ENCODE results near the gene ABCC8.

Gene ABCC8

DNA sequence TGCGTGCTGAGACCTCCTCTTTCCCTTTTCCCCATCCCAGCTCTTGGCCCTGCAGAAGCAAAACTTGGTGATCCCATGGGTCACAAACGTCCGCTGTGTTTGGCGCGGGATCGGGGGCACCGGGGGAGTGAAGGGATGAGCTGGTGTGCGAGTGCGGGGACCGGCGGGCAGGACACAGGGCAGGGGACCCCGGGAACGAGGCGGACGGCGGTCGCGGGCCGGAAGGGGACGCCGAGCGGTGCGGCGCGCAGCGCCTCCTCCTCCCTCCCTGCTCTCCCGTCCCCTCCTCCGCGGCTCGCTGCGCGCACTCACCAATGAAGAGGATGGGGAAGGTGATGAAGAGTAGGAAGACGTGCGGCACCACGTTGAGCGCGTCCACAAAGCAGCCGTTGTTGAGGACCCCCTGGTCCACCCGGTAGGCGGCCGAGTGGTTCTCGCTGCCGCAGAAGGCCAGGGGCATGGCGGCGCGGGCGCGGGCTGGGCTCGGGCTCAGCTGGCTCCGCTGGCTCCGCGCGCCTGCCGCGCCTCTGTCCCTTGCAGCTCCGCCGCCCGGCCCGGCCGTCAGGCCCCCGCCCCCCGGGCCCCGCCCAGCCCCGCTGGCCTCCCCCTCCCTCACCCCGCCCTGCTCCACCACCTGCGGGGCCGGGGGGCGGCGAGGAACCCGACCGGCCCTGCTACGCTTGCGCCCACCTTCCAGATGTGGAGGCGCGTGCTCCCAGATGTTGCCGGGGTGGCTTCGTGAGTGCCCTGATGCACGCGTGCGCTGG, at the start of gene ABCC8:
Gene ABCC8, minus strand, starts transcription at position 529 of the 767 bp plus-strand sequence. Its CDS starts 69 bp downstream, at position 460.
- no peak within 1 kb of the TSS for H3K4me3 ChIP-seq (ENCODE audit: low read depth, low read length)
- no peak for DNase-seq (ENCODE audit: low read depth)
- TF ChIP-seq, protein P1, sequence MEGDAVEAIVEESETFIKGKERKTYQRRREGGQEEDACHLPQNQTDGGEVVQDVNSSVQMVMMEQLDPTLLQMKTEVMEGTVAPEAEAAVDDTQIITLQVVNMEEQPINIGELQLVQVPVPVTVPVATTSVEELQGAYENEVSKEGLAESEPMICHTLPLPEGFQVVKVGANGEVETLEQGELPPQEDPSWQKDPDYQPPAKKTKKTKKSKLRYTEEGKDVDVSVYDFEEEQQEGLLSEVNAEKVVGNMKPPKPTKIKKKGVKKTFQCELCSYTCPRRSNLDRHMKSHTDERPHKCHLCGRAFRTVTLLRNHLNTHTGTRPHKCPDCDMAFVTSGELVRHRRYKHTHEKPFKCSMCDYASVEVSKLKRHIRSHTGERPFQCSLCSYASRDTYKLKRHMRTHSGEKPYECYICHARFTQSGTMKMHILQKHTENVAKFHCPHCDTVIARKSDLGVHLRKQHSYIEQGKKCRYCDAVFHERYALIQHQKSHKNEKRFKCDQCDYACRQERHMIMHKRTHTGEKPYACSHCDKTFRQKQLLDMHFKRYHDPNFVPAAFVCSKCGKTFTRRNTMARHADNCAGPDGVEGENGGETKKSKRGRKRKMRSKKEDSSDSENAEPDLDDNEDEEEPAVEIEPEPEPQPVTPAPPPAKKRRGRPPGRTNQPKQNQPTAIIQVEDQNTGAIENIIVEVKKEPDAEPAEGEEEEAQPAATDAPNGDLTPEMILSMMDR (IDR thresholded peaks at IDR 0.05; ENCODE audit: low read depth, low read length, missing control alignments), result no peak

DNA sequence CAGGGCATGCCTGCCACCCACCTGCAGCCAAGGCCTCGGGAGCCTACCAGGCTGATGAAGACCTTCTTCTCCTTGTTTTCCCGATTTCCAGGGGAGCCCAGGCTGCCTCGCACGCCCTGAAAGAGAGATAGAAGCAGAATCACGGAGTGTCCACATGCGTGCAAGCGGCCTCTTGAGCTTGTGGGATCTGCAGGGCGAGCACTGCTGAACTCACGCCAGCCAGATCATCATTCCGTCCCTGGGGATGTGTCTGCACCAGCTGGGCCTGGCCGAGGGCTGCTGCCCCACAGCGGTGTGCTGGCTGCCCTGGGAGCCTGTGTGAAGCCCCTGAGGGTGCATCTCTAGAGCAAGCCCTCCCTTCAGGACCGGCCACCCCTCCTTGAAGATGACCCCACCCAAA, 49.7 kb upstream of the ABCC8 start:
- H3K4me3 ChIP-seq (ENCODE audit: low read depth, low read length), result no peak overlapping the region
- DNase-seq (ENCODE audit: low read depth), result no peak
- TF ChIP-seq, protein P1 (IDR thresholded peaks at IDR 0.05; ENCODE audit: low read depth, low read length, missing control alignments), result no peak

DNA sequence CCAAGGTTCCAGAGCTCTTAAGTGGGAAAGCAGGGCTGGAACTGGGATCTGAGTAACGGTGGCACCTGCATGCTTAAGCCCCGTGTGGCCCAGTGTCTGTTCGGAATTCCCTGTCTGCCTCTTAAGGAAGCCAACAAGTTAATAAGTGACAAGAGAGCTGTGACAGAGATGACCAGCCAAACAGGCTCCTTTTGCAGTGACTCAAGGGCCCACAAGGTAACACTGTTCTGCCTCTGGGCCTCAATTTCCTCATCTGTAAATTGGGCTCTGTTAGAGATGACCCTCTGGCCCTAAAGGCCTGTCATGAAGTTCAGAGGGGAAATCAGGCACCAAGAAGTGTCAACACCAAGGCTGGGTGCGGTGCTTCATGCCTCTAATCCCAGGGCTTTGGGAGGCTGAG, 48.9 kb upstream of the ABCC8 start:
- no peak for DNase-seq (ENCODE audit: low read depth)
- TF ChIP-seq, protein P1 (IDR thresholded peaks at IDR 0.05; ENCODE audit: low read depth, low read length, missing control alignments), result no peak
- H3K4me3 ChIP-seq (ENCODE audit: low read depth, low read length), result no peak overlapping the region

DNA sequence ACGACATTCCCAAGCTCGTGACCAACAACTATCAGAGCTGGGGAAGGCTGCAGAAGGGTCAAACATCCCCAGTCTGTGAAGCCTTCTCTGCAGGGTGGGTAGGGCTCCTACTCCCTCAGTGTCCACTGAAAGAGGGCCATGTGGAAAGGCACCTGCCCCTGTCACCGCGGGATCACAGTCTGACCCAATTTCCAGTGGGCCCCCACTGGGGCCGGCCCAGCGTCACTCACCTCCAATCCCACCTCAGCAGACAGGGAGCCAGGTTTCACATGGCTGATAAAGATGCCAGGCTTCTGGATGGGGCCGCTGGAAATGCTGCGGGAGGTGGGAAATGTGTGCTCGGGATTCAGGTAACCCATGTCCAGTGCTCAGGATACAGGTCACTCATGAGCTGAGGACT, 47.6 kb upstream of the ABCC8 start:
- no peak for DNase-seq (ENCODE audit: low read depth)
- H3K4me3 ChIP-seq (ENCODE audit: low read depth, low read length), result no peak overlapping the region
- TF ChIP-seq, protein P1 (IDR thresholded peaks at IDR 0.05; ENCODE audit: low read depth, low read length, missing control alignments), result no peak

DNA sequence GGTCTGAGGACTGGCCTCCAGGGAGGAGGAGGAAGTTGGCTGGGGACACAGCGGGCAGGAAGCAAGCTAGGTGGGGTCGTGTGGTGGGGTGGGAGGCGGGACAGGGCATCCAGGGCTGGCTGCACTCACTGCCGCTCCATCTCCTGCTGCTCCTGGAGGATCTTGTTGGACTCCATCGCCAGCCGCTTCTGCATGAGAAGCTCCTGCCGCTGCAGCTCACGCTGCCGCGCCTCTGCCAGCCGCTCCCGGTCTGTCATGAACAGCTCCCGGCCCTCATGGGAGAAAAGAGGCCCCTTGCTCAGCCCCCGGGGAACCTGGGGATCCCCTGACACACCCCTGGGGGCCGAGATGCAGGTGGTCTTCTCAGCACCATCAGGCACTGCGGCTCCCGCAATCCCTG, 46.0 kb upstream of the ABCC8 start:
- H3K4me3 ChIP-seq (ENCODE audit: low read depth, low read length), result no peak overlapping the region
- TF ChIP-seq, protein P1 (IDR thresholded peaks at IDR 0.05; ENCODE audit: low read depth, low read length, missing control alignments), result no peak
- no peak for DNase-seq (ENCODE audit: low read depth)

DNA sequence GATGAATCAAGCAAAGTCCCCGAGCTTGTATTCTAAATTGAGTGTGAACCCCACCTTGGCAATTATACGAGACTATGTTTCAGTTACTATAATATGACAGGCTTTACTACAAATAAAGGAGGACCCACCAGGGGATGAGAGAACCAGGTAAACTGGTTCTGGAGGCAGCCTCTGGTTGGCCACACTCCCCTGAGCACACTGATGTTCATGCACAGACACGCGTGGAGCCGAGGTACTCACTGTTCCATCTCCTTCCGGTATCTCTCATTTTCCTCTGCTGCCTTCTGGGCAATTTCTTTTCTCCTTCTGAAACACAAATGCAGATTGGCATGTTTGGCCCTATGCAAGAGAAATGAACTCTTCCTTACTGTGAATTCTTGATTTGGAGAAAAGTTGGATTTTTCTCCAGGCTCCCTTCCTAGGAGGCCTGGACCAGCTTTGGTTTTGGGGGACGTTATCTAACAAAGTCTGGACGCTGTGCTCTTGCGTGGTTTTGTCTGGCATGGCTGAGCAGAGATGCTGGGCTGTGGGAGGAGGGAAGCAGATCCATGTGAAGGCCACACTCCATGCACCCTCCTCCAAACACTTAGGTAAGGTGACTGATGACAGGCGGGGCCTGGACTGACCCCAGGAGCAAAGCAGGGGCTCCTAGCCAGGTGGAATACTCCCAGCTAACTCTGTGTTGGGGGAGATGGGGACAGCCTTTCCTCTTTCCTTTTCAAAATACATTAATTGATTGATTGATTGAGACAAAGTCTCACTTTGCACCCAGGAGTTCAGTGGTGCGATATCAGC, 44.7 kb upstream of the ABCC8 start:
- TF ChIP-seq, protein P1 (IDR thresholded peaks at IDR 0.05; ENCODE audit: low read depth, low read length, missing control alignments), result no peak
- no peak overlapping the region for H3K4me3 ChIP-seq (ENCODE audit: low read depth, low read length)
- DNase-seq (ENCODE audit: low read depth), result no peak
